Thoracic aorta (tissue), 2 donors: ENCODE results near the gene WDFY2. TPM values are rescaled to one million over a fixed set of nuclear protein-coding genes. Genes with fewer than 3 reads are reported as not detected.

Source experiments
- ATAC-seq: fragments of 150-250 bp; one replicate; pipeline ENCODE4 v1.8.0; 2017; ENCODE audit warnings: low read depth; ENCODE audit not compliant: insufficient number of reproducible peaks, low FRiP score
- DNase-seq: peaks from one replicate; pipeline ENCODE4 v3.0.0-alpha.2; 2020; ENCODE audit warnings: low spot score
- H3K27ac ChIP-seq, 2 donors: fragments of 200-600 bp; sonication (generic); 1 replicate in 1 of 2; 2 replicates in 1 of 2; pipeline ENCODE4 v1.5.1; 2016; ENCODE audit warnings: mild to moderate bottlenecking in 2 of 2, moderate library complexity in 2 of 2
- H3K27me3 ChIP-seq: fragments of 200-600 bp; sonication (generic); replicated peaks from 2 replicates; pipeline ENCODE4 v1.6.0; 2016; ENCODE audit warnings: mild to moderate bottlenecking; ENCODE audit not compliant: insufficient read depth
- H3K36me3 ChIP-seq: fragments of 200-600 bp; sonication (generic); one replicate; pipeline ENCODE4 v1.5.1; 2016
- H3K4me1 ChIP-seq, 2 donors: fragments of 200-600 bp; sonication (generic); 1 replicate in 1 of 2; 2 replicates in 1 of 2; pipeline versions ENCODE4 v1.5.1 to v1.6.0; 2016; ENCODE audit warnings: low read depth in 2 of 2, mild to moderate bottlenecking in 1 of 2; ENCODE audit not compliant: control insufficient read depth in 1 of 2
- H3K4me3 ChIP-seq: fragments of 200-600 bp; sonication (generic); 2 replicates; pipeline ENCODE4 v1.5.1; 2016; ENCODE audit warnings: mild to moderate bottlenecking
- H3K9me3 ChIP-seq: fragments of 200-600 bp; sonication (generic); 2 replicates; pipeline ENCODE4 v1.5.1; 2016
- total RNA-seq, 2 donors: library from RNA; depleted of rRNA; stranded (reverse); fragments of >200 nt; gene quantifications; one replicate each; pipeline versions ENCODE4 v1.1.0 to v1.2.3, GENCODE V29; 2016
- TF ChIP-seq, protein P1 (sequence below): fragments of 200-600 bp; sonication (generic); IDR thresholded peaks from one replicate; pipeline ENCODE4 v1.5.1; 2019; ENCODE audit warnings: antibody characterized with exemption

Gene WDFY2
- total RNA-seq, 2 donors from 2014 or later, result 14.6 to 19.3 TPM

DNA sequence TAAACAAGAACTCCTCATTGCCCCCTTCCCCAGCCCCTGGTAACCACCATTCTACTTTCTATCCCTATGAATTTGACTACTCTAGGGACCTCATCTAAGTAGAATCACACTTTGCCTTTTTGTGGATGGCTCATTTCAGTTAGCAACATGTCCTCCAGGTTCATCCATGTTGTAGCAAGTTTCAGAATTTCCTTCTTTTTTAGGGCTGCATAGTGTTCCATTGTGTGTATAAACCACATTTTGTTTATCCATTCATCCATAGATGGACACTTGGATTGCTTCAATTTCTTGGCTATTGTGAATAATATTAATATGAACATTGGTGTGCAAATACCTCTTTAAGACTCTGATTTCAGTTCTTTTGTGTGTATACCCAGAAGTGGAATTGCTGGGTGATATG is 224.5 kb downstream of the WDFY2 start:
- Histone ChIP-seq H3K9me3 (no peaks in the 10 kb centered on the region), H3K27me3 (no peaks in the 10 kb centered on the region), H3K36me3 (no peaks in the 10 kb centered on the region), H3K27ac (no peak overlapping the region), H3K4me3 (no peak overlapping the region), H3K4me1 (peaks cover 3 to 23% of the 10 kb centered on the region in 2 donors)
- no peak for ATAC-seq
- TF ChIP-seq, protein P1, sequence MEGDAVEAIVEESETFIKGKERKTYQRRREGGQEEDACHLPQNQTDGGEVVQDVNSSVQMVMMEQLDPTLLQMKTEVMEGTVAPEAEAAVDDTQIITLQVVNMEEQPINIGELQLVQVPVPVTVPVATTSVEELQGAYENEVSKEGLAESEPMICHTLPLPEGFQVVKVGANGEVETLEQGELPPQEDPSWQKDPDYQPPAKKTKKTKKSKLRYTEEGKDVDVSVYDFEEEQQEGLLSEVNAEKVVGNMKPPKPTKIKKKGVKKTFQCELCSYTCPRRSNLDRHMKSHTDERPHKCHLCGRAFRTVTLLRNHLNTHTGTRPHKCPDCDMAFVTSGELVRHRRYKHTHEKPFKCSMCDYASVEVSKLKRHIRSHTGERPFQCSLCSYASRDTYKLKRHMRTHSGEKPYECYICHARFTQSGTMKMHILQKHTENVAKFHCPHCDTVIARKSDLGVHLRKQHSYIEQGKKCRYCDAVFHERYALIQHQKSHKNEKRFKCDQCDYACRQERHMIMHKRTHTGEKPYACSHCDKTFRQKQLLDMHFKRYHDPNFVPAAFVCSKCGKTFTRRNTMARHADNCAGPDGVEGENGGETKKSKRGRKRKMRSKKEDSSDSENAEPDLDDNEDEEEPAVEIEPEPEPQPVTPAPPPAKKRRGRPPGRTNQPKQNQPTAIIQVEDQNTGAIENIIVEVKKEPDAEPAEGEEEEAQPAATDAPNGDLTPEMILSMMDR, result no peak
- DNase-seq, result no peak

DNA sequence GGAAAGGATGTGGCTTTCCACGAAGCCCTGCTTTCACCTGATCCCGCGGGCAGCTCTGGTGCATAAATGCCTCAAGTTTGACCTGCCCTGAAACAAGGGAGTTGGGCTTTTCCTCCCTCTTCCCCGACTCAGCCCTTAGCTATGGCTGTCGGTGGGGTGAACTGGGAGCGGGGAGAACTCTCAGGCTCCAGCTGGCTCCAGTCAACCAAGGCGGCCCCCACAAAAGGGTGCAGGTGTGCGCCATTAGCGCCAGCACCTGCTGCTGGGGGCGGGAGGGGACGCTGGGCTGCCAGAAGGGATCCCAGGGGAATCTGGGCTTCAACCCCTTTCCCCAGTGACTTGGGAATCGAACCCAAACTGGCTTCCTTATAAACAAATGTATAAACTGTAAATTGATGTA is 226.8 kb downstream of the WDFY2 start:
- H3K4me3 ChIP-seq, result no peak overlapping the region
- no peaks in the 10 kb centered on the region for H3K27me3 ChIP-seq
- ATAC-seq (no peak), DNase-seq (no peak)
- H3K9me3 ChIP-seq, result no peaks in the 10 kb centered on the region
- TF ChIP-seq, protein P1, result no peak
- no peak overlapping the region for H3K27ac ChIP-seq
- peaks cover 0 to 10% of the 10 kb centered on the region in 2 donors for H3K4me1 ChIP-seq
- H3K36me3 ChIP-seq, result no peaks in the 10 kb centered on the region

DNA sequence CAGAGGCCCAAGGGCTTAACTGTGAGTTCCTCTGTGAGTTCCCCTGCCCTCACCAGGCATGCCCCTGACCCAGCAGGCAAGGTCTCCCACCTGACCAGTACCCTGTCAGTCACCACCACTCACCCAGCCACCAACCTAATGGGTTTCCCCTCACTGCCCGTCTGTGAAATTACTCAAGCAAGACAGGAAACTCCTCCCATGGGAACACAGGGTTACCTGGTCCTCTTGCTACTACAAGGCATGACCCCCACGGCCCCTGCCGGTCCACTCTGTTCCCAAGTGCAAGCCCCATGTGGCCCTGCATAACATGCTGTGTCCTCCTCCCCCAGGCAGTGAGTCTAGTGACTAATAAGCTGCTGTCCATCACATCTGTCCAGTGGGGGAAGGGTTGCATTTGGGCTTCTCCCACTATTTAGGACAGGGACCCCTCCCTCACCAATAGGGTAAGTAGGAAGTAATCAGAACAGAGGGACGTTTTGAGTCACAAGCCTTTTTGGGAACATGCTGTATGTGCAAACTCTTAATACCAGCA is 227.7 kb downstream of the WDFY2 start:
- H3K27me3 ChIP-seq, result no peaks in the 10 kb centered on the region
- DNase-seq (no peak), ATAC-seq (no peak)
- H3K4me3 ChIP-seq, result no peak overlapping the region
- no peaks in the 10 kb centered on the region for H3K9me3 ChIP-seq
- no peaks in the 10 kb centered on the region for H3K36me3 ChIP-seq
- TF ChIP-seq, protein P1, result no peak
- H3K4me1 ChIP-seq, result peaks cover 0 to 4% of the 10 kb centered on the region in 2 donors
- no peak overlapping the region for H3K27ac ChIP-seq

DNA sequence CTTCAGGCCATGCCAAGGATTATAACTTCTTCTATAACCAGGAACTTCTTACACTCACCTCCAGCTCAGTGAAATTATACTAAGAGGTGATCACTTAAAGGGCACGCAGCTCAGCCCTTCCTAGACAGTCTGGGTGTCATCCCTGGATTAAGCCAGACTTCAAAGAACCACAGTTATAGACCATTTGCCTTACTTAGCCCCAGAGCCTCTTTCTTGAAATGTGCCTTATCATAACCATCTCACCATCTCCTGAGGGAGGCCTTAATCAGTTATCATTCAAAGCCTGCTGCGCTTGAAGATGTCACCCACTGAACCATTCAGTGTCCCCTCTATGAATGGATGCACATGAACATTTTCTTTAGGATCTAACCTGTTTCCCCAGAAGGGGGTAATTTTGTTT is 229.8 kb downstream of the WDFY2 start:
- Histone ChIP-seq H3K9me3 (no peaks in the 10 kb centered on the region), H3K4me1 (peaks cover 0 to 9% of the 10 kb centered on the region in 2 donors), H3K36me3 (no peaks in the 10 kb centered on the region), H3K4me3 (no peak overlapping the region), H3K27ac (no peak overlapping the region), H3K27me3 (no peaks in the 10 kb centered on the region)
- TF ChIP-seq, protein P1, result no peak
- DNase-seq (no peak), ATAC-seq (no peak)

DNA sequence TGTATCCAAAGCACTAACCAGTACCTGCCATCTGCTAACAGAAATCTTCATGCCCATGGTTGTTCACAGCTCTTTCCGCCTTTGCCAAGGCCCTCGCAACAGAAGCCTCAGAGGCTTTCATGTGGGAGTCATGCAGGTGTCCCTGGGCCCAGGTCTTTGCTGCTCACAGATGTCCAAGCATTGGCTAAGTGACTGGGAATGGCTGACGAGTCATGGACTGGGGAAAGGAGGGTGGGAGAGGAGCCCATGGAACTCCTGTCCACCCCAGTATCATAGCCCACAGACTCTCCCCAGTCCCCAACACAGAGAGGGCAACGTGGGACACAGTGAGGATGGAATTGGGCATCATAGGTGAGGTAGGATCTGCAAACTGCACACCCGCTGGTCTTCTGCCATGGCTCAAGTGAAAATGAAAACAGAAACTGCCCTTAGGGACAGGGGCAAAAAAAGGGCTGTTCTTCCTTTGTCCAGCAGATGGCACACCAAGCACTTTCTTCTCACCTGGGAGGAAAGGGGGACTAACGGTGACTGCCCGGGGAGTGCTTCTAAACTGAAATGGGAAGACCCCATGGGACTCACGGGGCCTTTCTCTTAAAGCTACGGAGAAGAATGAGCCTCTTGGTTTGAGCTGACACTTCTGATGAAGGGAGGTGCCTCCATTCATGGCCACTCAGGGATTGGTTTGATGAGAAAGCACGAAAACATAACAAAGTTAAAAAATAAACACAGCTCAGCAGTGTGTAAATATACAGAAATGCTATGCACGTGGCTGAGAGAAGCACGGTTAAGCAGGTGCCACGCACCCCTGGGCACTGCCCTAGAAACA is 230.8 kb downstream of the WDFY2 start:
- Histone ChIP-seq H3K9me3 (no peaks in the 10 kb centered on the region), H3K27ac (no peak overlapping the region), H3K4me1 (peaks cover 4 to 15% of the 10 kb centered on the region in 2 donors), H3K36me3 (no peaks in the 10 kb centered on the region), H3K4me3 (peak overlapping the region; percentile 54), H3K27me3 (no peaks in the 10 kb centered on the region)
- no peak for ATAC-seq
- no peak for DNase-seq
- TF ChIP-seq, protein P1, result peak; percentile 78
